ENCODE results near the gene INPP5F. TPM values are rescaled to one million over a fixed set of nuclear protein-coding genes. Genes with fewer than 3 reads are reported as not detected.

Gene INPP5F
- polyA plus RNA-seq, 1 donor (not counting 4 experiments of a cell fraction or from before 2014, with no cell fraction given), result 21.1 TPM

- H3K9me3 ChIP-seq (ENCODE audit: control insufficient read depth, low read depth, low read length), result no peaks in the 10 kb centered on the region
- H3K27ac ChIP-seq (ENCODE audit: control insufficient read depth, insufficient read depth, low read length), result peak overlapping the region; percentile 96
- peaks cover 77% of the 10 kb centered on the region for H3K4me1 ChIP-seq (ENCODE audit: control insufficient read depth, extremely low read depth, insufficient read depth, low read length)
- DNase-seq (ENCODE audit: low read depth, low spot score) (no peak), FAIRE-seq (peak; percentile 71)
- H3K4me3 ChIP-seq (ENCODE audit: control insufficient read depth in 2 of 3, extremely low read depth in 1 of 3, insufficient read depth in 2 of 3, low read depth in 1 of 3, low read length in 3 of 3), result no peak overlapping the region
- no peaks in the 10 kb centered on the region for H4K20me1 ChIP-seq (ENCODE audit: control insufficient read depth, extremely low read depth, insufficient read depth, low read length)
- peak overlapping the region; percentile 34 for H3K4me2 ChIP-seq (ENCODE audit: control insufficient read depth, extremely low read depth, insufficient read depth, low read depth, low read length)
- no peak for TF ChIP-seq CTCF (optimal IDR thresholded peaks at IDR 0.05 in 1 of 3, IDR thresholded peaks at IDR 0.05 in 1 of 3, conservative IDR thresholded peaks at IDR 0.05 in 1 of 3; ENCODE audit: extremely low read depth in 1 of 3, insufficient read depth in 2 of 3, low read length in 3 of 3)
- peaks cover 3% of the 10 kb centered on the region for H3K9me1 ChIP-seq (ENCODE audit: control insufficient read depth, extremely low read depth, insufficient read depth, low read length)
- H3K36me3 ChIP-seq (ENCODE audit: control insufficient read depth in 2 of 2, extremely low read depth in 1 of 2, insufficient read depth in 2 of 2, low read length in 2 of 2), result peaks cover 22 to 35% of the 10 kb centered on the region in 2 experiments
- H2AFZ ChIP-seq (ENCODE audit: control insufficient read depth, low read length), result no peak overlapping the region
- dilution Hi-C loops (cut with MboI; ENCODE audit: extremely low pct_ligation_motif_present, low sequenced_read_pairs), result no loop called here
- no peaks in the 10 kb centered on the region for H3K27me3 ChIP-seq (ENCODE audit: control insufficient read depth, extremely low read depth, insufficient read depth, low read length)
- peaks cover 22% of the 10 kb centered on the region for H3K79me2 ChIP-seq (ENCODE audit: control insufficient read depth, insufficient read depth, low read length)
- H3K9ac ChIP-seq (ENCODE audit: control insufficient read depth, extremely low read depth, insufficient read depth, low read length), result peak overlapping the region; percentile 34
These were observed 47.7 kb upstream of the INPP5F start for GRCh38 chr10:119677904-119678755.

- FAIRE-seq (no peak), DNase-seq (ENCODE audit: low read depth, low spot score) (no peak)
- Histone ChIP-seq H4K20me1 (ENCODE audit: control insufficient read depth, extremely low read depth, insufficient read depth, low read length) (no peaks in the 10 kb centered on the region), H3K9me3 (ENCODE audit: control insufficient read depth, low read depth, low read length) (no peaks in the 10 kb centered on the region), H3K4me3 (ENCODE audit: control insufficient read depth in 2 of 3, extremely low read depth in 1 of 3, insufficient read depth in 2 of 3, low read depth in 1 of 3, low read length in 3 of 3) (no peak overlapping the region), H3K27ac (ENCODE audit: control insufficient read depth, insufficient read depth, low read length) (peak overlapping the region; percentile 96), H2AFZ (ENCODE audit: control insufficient read depth, low read length) (no peak overlapping the region), H3K9me1 (ENCODE audit: control insufficient read depth, extremely low read depth, insufficient read depth, low read length) (peaks cover 3% of the 10 kb centered on the region), H3K79me2 (ENCODE audit: control insufficient read depth, insufficient read depth, low read length) (peaks cover 12% of the 10 kb centered on the region), H3K36me3 (ENCODE audit: control insufficient read depth in 2 of 2, extremely low read depth in 1 of 2, insufficient read depth in 2 of 2, low read length in 2 of 2) (peaks cover 15 to 26% of the 10 kb centered on the region in 2 experiments), H3K4me2 (ENCODE audit: control insufficient read depth, extremely low read depth, insufficient read depth, low read depth, low read length) (peak overlapping the region; percentile 39), H3K9ac (ENCODE audit: control insufficient read depth, extremely low read depth, insufficient read depth, low read length) (peak overlapping the region; percentile 72), H3K4me1 (ENCODE audit: control insufficient read depth, extremely low read depth, insufficient read depth, low read length) (peaks cover 70% of the 10 kb centered on the region), H3K27me3 (ENCODE audit: control insufficient read depth, extremely low read depth, insufficient read depth, low read length) (no peaks in the 10 kb centered on the region)
- TF ChIP-seq EZH2 (IDR thresholded peaks at IDR 0.05; ENCODE audit: low read length) (no peak), CTCF (optimal IDR thresholded peaks at IDR 0.05 in 1 of 3, IDR thresholded peaks at IDR 0.05 in 1 of 3, conservative IDR thresholded peaks at IDR 0.05 in 1 of 3; ENCODE audit: extremely low read depth in 1 of 3, insufficient read depth in 2 of 3, low read length in 3 of 3) (no peak)
- dilution Hi-C loops (cut with MboI; ENCODE audit: extremely low pct_ligation_motif_present, low sequenced_read_pairs), result no loop called here
These were observed 46.4 kb upstream of the INPP5F start for GRCh38 chr10:119679480-119679829.
